GM18868 (cell line): ENCODE data around the gene CD48.

Experiments
- ATAC-seq: cut with Tn5 transposase; IDR thresholded peaks from one replicate; pipeline ENCODE4 v1.9.1; 2021; ENCODE audit warnings: mild to moderate bottlenecking, moderate library complexity; ENCODE audit not compliant: unreplicated experiment

Gene CD48

DNA sequence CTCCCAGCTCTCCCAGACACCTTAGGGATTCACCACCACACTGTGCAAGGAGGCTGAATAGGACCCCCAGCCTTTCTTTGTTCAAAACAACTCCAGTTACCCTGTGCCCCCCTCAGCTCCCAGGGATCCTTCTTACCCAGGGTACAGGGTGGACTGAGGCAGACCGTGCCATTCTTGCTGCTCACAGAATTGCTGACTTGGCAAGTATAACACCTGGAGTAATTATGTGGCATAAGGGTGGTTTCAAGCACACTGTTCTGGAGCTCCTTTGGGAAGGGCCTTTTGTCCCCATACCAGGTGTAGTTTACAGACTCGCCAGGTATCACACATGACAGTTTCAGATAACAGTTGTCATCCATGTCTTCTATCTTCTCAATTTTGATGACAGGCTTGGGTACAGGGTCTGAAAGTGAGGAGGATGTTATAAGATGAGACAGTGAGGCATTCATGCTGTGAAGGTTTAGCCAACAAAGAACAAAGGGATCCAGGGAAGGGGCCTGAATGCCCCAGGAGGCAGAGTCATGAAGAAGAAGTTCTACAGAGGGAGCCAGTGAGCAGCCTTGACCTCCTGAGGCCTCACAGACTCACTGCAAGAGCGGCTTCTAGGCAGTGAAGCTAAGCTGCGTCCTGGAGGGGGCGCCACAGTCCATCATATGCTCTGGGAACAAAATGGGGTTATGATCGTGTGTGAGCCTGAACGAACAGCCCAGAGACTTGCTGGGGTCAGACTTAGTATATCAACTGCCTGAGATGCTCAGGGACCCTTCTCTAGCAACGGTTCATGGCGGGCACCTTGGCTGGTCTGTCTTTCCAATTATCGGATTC lies 30.3 kb downstream of the CD48 start:
- peak; percentile 63 for ATAC-seq

DNA sequence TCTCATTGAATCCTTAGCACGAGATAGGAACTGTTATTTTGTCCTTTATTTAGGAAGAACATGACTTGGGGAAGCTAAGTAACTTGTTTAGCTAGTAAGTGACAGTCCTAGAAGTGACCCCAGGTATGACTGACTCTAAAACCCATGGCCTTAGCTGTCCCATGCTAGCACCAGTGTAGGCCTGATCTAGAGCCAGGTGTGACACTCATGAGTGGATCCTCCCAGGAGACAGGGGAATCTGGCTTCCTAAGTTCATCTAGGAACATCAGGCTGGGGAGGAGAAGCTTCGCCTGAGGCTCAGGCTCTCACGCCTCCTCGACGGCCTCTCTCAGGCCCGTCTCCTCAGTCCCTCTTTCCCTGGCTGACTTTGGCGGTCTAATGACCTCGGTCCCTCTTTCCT lies 31.2 kb downstream of the CD48 start:
- ATAC-seq = no peak

DNA sequence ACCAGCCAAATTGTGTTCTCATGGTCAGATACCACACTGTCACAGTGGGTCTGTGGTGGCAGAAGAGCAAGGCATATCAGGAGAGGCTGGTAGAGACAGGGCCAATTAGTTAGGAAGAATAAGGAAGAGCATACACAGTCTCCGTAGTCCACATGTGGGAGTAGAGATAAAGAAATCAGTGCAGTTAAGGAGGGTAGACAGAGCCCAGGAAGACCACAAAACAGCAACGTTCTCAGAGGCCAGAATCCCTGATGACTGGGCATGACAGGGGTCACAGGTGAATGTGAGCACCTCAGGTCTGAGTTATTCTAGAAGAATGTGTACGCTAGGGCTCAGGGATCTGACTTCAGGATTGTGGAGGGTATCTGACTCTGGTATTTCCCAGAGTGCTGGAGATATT lies 31.7 kb downstream of the CD48 start:
- ATAC-seq = no peak

DNA sequence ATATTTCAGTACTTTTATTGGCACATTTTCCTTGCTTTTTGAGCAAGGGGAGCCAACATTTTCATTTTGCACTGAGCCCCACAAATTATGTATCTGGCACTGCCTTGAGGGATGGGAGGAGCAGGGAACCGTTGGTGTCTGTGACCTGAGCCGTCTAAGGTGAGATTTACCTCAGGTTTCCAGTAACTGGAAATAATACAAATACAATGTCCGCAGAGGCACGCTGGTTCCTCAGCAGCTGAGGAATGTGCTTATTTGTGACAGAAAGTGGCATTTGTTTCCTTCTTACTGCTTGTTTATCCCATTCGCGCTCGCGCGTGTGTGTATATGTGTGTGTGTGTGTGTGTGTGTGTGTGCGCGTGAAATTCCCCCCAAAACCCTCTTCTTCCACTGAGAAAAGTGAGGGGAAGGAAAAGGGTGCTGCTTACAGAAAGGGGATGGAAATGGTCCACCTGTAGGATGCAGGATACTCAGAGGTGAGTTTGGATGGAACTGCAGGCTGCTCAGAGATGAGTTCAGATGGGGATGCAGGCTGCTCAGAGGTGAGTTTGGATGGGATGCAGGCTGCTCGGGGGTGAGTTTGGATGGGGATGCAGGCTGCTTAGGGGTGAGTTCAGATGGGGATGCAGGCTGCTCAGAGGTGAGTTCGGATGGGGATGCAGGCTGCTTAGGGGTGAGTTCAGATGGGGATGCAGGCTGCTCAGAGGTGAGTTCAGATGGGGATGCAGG lies 34.6 kb downstream of the CD48 start:
- no peak for ATAC-seq

DNA sequence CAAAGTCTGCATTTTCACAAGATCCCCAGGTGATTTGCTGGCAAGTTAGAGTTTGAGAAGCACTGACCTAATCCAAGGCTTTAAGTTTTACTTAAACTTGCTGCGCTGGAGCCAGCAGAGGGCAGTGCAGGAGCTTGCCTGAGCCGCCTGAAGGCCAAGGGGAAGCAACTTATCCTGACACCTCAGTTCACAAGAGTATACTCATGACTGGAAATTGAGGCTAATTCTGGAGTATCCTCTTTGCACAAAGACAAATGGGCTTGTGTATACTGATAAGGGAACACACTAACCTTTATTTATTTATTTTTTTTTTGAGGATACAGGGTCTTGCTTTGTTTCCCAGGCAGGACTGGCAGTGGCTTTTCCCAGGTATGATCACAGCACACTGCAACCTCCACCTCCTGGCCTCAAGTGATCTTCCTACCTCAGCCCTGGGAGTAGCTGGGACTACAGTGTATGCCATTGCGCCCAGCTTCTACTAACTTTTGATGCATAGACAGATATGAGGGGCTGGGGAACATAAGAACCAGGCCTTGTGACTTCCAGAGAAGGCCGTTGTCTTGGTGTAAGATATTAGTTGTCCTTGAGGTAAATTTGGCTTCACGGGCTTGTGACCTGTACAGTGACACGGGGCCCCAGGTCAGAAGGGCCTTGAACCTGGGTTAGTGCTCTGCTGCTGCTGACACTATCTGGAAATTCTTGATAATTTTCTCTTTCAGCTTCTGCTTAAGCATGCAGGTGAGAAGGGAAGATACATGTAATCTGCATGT lies 35.8 kb downstream of the CD48 start:
- peak; percentile 63 for ATAC-seq

DNA sequence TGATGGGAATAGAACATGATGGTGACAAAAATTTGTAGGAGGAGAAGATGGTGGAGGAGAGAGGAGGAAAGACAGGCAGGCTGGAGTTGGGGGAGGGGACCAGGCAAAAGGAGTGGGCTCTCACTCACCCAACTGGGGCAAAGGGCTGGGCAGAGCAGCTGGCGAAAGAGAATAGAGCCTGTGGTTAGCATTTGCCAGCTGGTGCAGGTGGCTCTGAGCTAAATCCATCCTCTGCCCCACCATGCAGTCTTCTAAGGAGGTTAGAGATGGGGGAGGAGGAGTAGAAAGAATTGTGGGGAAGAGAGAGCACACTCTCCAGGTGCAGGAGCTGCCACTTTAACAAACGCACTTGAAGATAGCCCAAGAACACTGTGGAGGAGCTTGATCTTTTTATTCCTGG lies 37.2 kb downstream of the CD48 start:
- no peak for ATAC-seq

DNA sequence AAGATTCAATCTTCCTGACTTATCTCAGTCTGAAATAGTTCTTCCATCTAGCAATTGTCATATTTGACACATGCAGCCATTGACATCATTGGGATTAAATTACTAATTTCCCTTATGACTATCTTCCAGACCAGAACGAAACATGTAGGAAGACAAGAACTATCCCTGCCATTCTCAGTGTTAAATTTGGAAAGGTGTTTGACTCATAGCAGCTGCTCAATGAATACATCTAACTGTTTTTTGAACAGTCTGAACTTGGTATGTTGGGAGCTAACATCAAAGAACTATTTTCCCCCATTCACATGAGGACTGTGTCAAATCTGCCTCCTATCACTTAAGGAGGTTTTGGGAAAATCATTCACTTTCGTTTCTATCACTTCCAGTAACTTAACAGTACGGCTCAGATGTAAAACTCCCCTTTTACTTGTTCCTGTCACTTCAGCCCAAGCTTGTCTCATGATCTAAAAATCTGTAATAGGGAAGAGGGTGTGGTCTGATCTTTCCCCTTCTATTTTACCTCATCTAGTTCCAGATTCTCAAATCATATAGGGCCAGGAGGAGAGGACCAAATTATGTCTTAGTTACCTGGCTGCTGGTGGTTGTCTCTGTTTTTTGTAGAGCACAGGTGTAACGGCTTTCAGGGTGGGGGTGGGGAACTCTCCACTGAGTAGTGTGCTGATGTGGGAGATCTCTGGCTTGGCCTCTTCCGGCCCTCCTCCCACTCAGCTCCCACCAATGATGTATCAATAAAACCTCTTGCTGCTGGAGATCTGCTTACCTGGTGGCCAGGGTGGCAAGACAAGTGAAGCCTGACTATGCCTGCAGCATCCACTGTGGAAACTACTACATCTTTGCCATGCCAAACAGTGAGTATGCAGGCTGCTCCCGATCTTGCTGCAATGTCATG lies 38.6 kb downstream of the CD48 start:
- ATAC-seq = no peak

DNA sequence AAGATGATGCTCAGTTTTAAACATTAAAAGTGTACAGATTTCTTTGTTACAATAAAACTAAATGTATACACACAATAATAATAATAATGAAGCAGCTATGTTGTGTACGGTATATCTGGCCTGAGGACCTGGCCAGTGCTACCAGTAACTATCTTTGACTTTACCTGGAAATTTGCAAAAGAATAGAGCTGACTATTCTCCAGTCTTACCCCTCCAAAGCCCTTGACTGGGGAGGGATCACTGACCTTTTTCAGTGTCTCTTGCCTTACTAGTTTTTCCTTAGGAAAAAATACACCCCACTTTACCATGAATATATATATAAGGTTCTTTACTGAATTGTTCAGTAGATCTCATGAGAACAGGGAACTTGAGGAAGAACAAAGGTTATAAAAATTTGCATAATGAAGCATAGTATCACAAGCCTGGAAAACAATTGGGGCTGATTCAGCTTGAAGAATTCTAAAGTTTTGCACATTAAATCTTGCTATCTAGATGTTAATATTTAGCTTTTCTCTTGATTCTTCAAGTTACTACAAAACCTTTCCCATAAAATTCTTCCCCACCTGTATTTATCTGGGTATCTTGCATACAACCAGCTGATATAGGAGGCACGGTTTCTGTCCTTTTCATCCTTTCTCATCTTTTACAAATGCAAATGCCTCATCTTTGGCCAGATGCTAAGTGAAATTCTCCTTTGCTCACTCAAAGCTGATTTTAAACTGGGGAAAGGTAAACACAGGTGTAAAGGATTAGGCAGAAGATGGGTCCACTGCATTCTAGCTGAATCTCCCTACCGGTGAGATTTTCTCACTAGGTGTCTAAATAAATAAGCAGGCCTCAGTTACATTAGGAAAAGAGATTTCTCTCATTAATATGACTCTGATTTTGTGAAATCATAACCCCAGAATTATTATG lies 39.8 kb downstream of the CD48 start:
- no peak for ATAC-seq

DNA sequence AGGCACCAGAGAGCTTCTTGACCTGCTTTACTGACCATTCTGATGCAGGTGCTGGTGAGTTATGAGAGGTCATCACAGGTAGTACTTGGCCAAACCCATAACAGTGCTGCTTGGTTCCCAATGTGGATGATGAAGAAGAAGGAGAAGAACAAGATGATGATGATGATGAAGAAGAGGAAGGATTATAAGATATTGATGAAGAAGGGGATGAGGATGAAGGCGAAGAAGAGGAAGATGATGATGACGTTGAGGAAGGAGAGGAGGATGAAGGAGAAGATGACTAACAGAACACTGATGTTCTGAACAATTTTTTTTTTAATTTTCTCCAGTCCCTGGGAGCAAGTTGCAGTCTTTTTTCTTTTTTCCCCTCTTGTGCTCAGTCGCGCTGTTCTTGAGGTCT lies 40.9 kb downstream of the CD48 start:
- no peak for ATAC-seq

DNA sequence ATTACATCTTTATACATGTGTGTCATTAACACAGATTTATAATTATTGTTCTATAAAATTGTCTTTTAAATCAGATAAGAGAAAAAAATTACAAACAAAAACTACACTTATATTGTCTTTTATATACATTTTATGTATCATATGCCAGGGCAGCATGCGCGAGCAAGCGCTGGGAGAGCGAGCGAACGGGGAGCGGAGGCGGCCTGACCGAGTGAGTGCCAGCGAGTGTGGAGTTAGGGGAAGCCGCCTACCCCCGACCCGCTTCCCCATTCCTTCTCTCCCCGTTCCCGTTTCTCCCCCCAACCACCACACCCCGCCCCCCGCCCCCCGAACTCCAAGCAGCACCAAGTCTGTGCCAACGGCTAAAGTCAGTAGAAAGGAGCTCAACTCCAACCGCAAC lies 41.8 kb downstream of the CD48 start:
- no peak for ATAC-seq

DNA sequence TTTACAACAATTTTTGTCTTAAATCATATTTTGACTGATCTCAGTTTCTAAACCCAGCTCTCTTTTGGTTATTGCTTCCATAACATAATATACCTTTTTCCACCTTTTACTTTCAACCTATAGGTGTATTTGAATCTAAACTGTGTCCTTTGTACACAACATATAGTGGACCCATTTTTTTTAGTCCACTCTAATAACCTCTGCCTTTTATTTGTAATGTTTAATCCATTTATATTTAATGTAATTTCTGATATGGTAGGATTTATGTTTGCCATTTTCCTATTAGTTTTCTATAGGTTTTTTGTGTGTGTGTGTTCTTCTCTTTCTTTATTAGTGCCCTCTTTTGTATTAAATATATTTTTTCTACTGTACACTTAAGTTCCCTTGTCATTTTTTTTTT lies 42.3 kb downstream of the CD48 start:
- no peak for ATAC-seq

DNA sequence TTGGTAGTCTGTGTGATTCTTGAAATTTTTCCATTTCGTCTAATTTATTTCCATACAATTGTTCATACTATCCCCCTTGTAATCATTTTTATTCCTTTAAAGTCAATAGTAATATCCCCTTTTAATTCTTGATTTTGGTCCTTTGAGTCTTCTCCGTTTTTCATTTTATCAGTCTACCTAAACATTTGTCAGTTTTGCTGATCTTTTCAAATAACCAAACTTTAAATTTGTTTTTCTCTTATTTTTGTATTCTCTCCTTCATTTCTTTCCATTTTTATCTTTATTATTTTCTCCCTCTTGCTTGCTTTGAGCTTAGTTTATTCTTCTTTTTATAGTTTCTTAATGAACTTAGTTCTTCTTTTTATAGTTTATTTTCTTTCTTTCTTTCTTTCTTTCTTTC lies 43.7 kb downstream of the CD48 start:
- no peak for ATAC-seq

DNA sequence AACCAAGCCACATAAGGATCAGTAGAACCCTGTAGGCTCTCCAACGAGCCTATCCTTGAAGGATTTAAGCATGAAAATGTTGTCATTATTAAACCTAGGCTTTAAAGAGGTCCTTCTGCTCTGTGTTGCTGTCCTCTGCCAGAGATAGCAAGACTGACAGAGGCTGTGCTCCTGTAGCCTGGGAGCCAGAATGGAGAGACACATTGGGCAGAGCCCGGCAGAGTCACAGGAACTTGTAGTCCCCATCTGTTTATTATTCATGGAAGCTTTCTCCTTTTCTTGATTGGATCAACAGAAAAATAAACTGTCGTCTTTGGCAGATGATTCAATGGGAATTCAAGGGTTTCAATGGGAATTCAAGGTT lies 45.6 kb downstream of the CD48 start:
- ATAC-seq = no peak

DNA sequence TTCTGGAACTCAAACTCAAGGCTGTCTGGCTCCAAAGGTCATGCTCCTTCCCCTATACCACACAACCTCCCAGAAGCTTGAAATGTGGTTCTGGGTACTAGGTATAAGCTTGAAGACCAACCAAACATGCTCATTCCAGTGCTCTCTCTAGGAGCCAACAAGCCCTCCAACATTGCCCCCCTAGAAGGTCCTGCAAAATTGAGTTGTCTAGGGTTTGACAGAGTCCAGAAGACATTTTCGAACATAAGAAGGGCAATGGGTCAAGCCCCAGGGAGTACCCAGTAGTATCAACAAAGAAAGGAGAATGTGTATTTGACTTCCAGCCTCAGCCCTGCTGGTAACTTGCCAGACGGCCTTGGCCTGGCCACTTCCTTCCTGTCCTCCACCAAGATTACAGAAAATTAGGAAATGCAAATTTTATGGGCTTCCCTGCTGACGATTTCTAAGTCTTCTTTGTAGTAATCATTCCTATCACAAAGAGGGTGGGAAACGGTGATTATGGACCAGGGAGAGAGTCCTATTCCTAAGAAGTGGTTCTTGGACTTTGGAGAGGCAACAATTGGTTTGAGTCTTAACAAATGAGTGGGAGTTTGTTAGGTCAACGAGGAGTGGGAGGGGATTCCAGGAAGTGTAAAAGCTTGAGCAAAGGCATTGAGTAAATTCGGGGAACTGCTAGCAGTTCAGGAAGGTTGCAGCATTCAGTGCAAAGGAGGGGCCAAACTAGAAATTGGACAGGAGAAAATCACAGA lies 46.1 kb downstream of the CD48 start:
- ATAC-seq = no peak

DNA sequence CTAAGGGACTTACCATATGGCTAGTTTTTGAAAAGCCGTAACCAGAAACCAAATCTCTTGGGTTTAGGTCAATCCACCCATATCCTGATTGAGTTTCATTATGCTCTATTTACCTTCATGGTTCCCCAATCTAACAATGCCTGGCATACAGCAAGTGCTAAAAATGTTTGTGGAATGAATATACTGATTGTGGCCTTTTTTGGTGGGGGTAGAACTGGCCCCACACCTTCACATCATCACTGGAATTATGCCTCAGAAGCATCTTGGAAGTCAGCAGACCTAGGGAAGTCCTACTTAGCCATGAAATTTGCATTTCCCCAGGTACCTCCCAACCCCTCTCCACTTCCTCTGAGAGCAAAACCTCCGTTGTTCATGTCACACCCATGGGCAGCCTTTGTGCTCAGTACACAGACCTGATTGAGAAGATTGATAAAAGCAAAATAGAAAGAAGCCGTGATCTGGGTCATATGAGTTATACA lies 47.0 kb downstream of the CD48 start:
- ATAC-seq = peak; percentile 88

DNA sequence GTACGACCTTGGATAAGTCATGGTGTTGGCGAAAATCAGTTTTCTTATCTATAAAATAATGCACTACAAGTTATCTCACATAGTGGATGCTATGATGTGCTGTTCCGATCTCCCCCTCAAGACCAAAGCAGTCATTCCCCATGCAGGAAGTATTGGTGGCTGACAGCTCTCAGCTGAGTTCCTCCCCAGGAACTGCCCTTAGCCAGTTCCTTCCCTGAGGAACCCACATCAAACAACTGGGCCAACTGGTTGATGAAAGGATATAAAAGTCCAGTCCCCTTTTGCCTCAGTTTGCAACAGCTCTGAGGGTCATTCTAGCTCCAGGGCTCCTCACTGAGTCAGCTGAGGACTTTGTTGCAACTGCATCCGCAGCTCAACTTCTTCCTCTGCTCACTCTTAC lies 48.7 kb downstream of the CD48 start:
- ATAC-seq = no peak

DNA sequence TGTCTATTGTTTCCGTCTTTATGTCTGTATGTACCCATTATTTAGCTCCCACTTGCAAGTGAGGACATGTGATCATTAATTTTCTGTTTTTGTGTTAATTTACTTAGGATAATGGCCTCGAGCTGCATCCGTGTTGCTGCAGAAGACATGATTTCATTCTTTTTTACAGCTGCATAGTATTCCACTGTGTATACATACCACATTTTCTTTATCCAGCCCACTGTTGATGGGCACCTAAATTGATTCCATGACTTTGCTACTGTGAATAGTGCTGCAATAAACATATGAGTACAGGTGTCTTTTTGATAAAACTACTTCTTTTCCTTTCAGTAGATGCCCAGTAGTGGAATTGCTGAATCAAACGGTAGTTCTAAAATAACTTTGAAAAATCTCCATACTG lies 52.1 kb downstream of the CD48 start:
- ATAC-seq = no peak

DNA sequence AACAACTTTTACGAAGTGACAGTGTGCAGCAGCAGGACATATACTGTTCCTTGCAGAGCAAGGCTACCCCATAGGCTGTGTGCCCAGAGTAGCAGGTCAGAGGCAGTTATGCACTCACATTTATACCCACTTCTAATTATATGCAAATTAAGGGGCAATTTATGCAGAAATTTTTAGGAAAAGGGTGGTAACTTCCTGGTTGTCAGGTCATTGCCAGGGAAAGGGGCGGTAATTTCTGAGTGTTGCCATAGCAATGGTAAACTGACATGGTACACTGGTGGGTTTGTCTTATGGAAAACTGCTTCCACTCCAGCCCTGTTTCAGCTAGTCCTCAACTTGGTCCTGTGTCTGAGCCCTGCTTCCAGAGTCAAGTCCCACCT lies 52.8 kb downstream of the CD48 start:
- no peak for ATAC-seq
